AG20443 (cell line): ENCODE results near the gene RASA3.

ENCODE experiments used
- DNase-seq: peaks from one replicate; pipeline ENCODE4 v3.0.0; 2012; ENCODE audit warnings: low spot score, mixed read lengths

RASA3 gene

GRCh38 chr13:113979791-113980471 lies 152.5 kb downstream of the RASA3 start:
- DNase-seq, result no peak

GRCh38 chr13:113978741-113979481 lies 153.5 kb downstream of the RASA3 start:
- DNase-seq, result no peak

GRCh38 chr13:113977976-113978375 lies 154.4 kb downstream of the RASA3 start:
- DNase-seq, result no peak

GRCh38 chr13:113976711-113977684 lies 155.4 kb downstream of the RASA3 start:
- DNase-seq, result peak; percentile 93

GRCh38 chr13:113975416-113975815 lies 157.0 kb downstream of the RASA3 start:
- DNase-seq, result no peak

- no peak for DNase-seq
Measured at GRCh38 chr13:113974304-113975281, 157.8 kb downstream of the RASA3 start.

GRCh38 chr13:113973218-113974164 lies 158.9 kb downstream of the RASA3 start, which contains the start of gene C13orf46:
Gene C13orf46, minus strand, starts transcription at chr13:113974076. Its CDS starts 79 bp downstream, at chr13:113973997.
- DNase-seq, result no peak

- DNase-seq, result no peak
Measured at GRCh38 chr13:113972451-113973217, 159.8 kb downstream of the RASA3 start.

- DNase-seq, result no peak
Measured at GRCh38 chr13:113971471-113972231, 160.8 kb downstream of the RASA3 start.

- DNase-seq, result no peak
Measured at GRCh38 chr13:113970810-113971470, 161.5 kb downstream of the RASA3 start.

GRCh38 chr13:113969973-113970611 lies 162.3 kb downstream of the RASA3 start:
- DNase-seq, result no peak

- no peak for DNase-seq
Measured at GRCh38 chr13:113969311-113969972, 163.0 kb downstream of the RASA3 start.

- no peak for DNase-seq
Measured at GRCh38 chr13:113968463-113969310, 163.7 kb downstream of the RASA3 start.

GRCh38 chr13:113967729-113968462 lies 164.5 kb downstream of the RASA3 start:
- DNase-seq, result no peak

GRCh38 chr13:113967206-113967720 lies 165.2 kb downstream of the RASA3 start:
- no peak for DNase-seq
